Measurements from ENCODE around the gene TNNC1.

Gene TNNC1

GRCh38 chr3:52479877-52480575 lies 26.2 kb upstream of the TNNC1 start:
- FAIRE-seq = no peak
- DNase-seq (ENCODE audit: insufficient read length, low spot score) = no peak
- TF ChIP-seq POLR2A (IDR thresholded peaks at IDR 0.05; ENCODE audit: low read depth, low read length) = no peak

- TF ChIP-seq POLR2A (IDR thresholded peaks at IDR 0.05; ENCODE audit: low read depth, low read length) = no peak
- FAIRE-seq (no peak), DNase-seq (ENCODE audit: insufficient read length, low spot score) (no peak)
Observed at GRCh38 chr3:52479037-52479876, 25.4 kb upstream of the TNNC1 start.

GRCh38 chr3:52477796-52478095 lies 23.9 kb upstream of the TNNC1 start:
- no peak for TF ChIP-seq POLR2A (IDR thresholded peaks at IDR 0.05; ENCODE audit: low read depth, low read length)
- DNase-seq (ENCODE audit: insufficient read length, low spot score) (no peak), FAIRE-seq (no peak)

- TF ChIP-seq POLR2A (IDR thresholded peaks at IDR 0.05; ENCODE audit: low read depth, low read length) = no peak
- DNase-seq (ENCODE audit: insufficient read length, low spot score) (no peak), FAIRE-seq (no peak)
Observed at GRCh38 chr3:52477076-52477795, 23.4 kb upstream of the TNNC1 start.

- TF ChIP-seq POLR2A (IDR thresholded peaks at IDR 0.05; ENCODE audit: low read depth, low read length) = no peak
- FAIRE-seq = no peak
- DNase-seq (ENCODE audit: insufficient read length, low spot score) = no peak
Observed at GRCh38 chr3:52473026-52473425, 19.2 kb upstream of the TNNC1 start.

- DNase-seq (ENCODE audit: insufficient read length, low spot score) = no peak
- FAIRE-seq = no peak
- TF ChIP-seq POLR2A (IDR thresholded peaks at IDR 0.05; ENCODE audit: low read depth, low read length) = no peak
Observed at GRCh38 chr3:52472239-52473000, 18.6 kb upstream of the TNNC1 start.

- DNase-seq (ENCODE audit: insufficient read length, low spot score) = no peak
- no peak for FAIRE-seq
- TF ChIP-seq POLR2A (IDR thresholded peaks at IDR 0.05; ENCODE audit: low read depth, low read length) = no peak
Observed at GRCh38 chr3:52471371-52472238, 17.8 kb upstream of the TNNC1 start.

- FAIRE-seq = no peak
- no peak for DNase-seq (ENCODE audit: insufficient read length, low spot score)
- no peak for TF ChIP-seq POLR2A (IDR thresholded peaks at IDR 0.05; ENCODE audit: low read depth, low read length)
Observed at GRCh38 chr3:52470920-52471319, 17.1 kb upstream of the TNNC1 start.

- DNase-seq (ENCODE audit: insufficient read length, low spot score) (no peak), FAIRE-seq (no peak)
- TF ChIP-seq POLR2A (IDR thresholded peaks at IDR 0.05; ENCODE audit: low read depth, low read length) = no peak
Observed at GRCh38 chr3:52469001-52469400, 15.2 kb upstream of the TNNC1 start.

- no peak for FAIRE-seq
Observed at GRCh38 chr3:52468336-52468735, 14.5 kb upstream of the TNNC1 start.

GRCh38 chr3:52463416-52463815 lies 9.6 kb upstream of the TNNC1 start:
- FAIRE-seq (no peak), DNase-seq (ENCODE audit: insufficient read length, low spot score) (no peak)
- TF ChIP-seq POLR2A (IDR thresholded peaks at IDR 0.05; ENCODE audit: low read depth, low read length) = no peak

More at GRCh38 chr3:52468336-52468735, 14.5 kb upstream of the TNNC1 start:
- DNase-seq (ENCODE audit: insufficient read length, low spot score) = no peak
- TF ChIP-seq POLR2A (IDR thresholded peaks at IDR 0.05; ENCODE audit: low read depth, low read length) = no peak

- no peak for FAIRE-seq
- DNase-seq (ENCODE audit: insufficient read length, low spot score) = no peak
- TF ChIP-seq POLR2A (IDR thresholded peaks at IDR 0.05; ENCODE audit: low read depth, low read length) = no peak
Observed at GRCh38 chr3:52461874-52462273, 8.0 kb upstream of the TNNC1 start.
